HG02610 (cell line): ENCODE results near the gene HIPK4.
"Not testable (repeated sequence)": the region's sequence is repeated elsewhere in the genome, so short reads cannot be mapped to it uniquely, and the experiment has no call there.

Source experiments
- ATAC-seq: cut with Tn5 transposase; IDR thresholded peaks from one replicate; pipeline ENCODE4 v1.9.1; 2021; ENCODE audit warnings: mild to moderate bottlenecking, moderate library complexity; ENCODE audit not compliant: unreplicated experiment

HIPK4 gene

GRCh38 chr19:40416918-40417642, 27.1 kb upstream of the HIPK4 start:
- no peak for ATAC-seq

- ATAC-seq = no peak
Observed at GRCh38 chr19:40415768-40416167, 25.8 kb upstream of the HIPK4 start.

- ATAC-seq = no peak
Observed at GRCh38 chr19:40414542-40415535, 24.9 kb upstream of the HIPK4 start.

- no peak for ATAC-seq
Observed at GRCh38 chr19:40413291-40413845, 23.4 kb upstream of the HIPK4 start, which contains the start of gene PRX. Gene PRX, minus strand, starts transcription at chr19:40413378. Its CDS starts 5,446 bp downstream, at chr19:40407932.

- no peak for ATAC-seq
Observed at GRCh38 chr19:40412866-40413265, 22.9 kb upstream of the HIPK4 start.

GRCh38 chr19:40411958-40412499, 22.0 kb upstream of the HIPK4 start:
- ATAC-seq = no peak

- ATAC-seq = no peak
Observed at GRCh38 chr19:40411125-40411842, 21.3 kb upstream of the HIPK4 start.

- ATAC-seq = no peak
Observed at GRCh38 chr19:40410030-40410389, 20.0 kb upstream of the HIPK4 start.

GRCh38 chr19:40408598-40408925, 18.6 kb upstream of the HIPK4 start:
- not testable (repeated sequence) for ATAC-seq

- ATAC-seq = no peak
Observed at GRCh38 chr19:40407714-40408597, 18.0 kb upstream of the HIPK4 start.

- peak; percentile 54 for ATAC-seq
Observed at GRCh38 chr19:40403262-40403984, 13.4 kb upstream of the HIPK4 start.

- ATAC-seq = no peak
Observed at GRCh38 chr19:40400559-40400958, 10.6 kb upstream of the HIPK4 start.

- ATAC-seq = no peak
Observed at GRCh38 chr19:40398417-40399131, 8.6 kb upstream of the HIPK4 start.

GRCh38 chr19:40397568-40397906, 7.6 kb upstream of the HIPK4 start:
- ATAC-seq = no peak

GRCh38 chr19:40396886-40397567, 7.0 kb upstream of the HIPK4 start:
- ATAC-seq = no peak

- no peak for ATAC-seq
Observed at GRCh38 chr19:40395956-40396355, 6.0 kb upstream of the HIPK4 start.

GRCh38 chr19:40394816-40395210, 4.8 kb upstream of the HIPK4 start:
- ATAC-seq = no peak
